NCI-H748 treated with DMSO at 0.1 percent for 48 hours (cell line): ENCODE measurements around the gene COQ9.
"Not testable (repeated sequence)": the region's sequence is repeated elsewhere in the genome, so short reads cannot be mapped to it uniquely, and the experiment has no call there.

ENCODE experiments used
- DNase-seq: peaks from one replicate; lab custom pipeline; 2025; lab: John Stamatoyannopoulos, UW

Gene COQ9

DNA sequence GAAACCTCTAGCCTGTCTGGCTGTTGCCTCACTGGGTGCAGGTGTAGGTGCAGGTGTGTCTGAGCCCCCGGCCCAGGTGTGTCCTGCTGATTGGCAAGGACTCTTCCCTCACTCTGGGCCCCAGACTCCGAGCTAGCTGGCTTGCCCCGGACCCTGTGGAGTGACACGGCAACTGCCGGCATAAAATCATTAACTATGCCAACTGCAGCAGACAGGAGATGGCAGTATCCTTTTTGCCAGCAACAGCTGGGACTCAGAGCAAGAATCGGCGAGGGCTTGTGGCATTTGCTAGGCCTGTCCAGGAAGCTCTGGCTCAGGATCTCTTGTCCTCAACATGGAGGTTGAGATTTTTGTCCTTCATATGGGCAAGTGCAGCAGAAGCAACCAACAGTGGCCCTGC lies 20.9 kb upstream of the COQ9 start:
- DNase-seq = no peak

DNA sequence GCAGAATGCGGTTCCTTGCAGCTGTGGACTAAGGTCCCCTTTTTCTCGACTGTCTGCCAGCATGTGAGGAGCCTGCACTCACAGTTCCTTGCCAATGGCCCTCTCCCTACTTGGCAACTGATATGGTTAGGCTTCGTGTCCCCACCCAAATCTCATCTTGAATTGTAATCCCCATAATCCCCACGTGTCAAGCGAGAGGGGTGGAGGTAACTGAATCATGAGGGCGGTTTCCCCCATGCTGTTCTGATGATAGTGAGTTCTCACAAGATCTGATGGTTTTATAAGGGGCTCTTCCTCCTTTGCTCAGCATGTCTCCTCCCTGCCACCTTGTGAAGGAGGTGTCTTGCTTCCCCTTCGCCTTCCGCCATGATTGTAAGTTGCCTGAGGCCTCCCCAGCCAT lies 20.0 kb upstream of the COQ9 start:
- no peak for DNase-seq

DNA sequence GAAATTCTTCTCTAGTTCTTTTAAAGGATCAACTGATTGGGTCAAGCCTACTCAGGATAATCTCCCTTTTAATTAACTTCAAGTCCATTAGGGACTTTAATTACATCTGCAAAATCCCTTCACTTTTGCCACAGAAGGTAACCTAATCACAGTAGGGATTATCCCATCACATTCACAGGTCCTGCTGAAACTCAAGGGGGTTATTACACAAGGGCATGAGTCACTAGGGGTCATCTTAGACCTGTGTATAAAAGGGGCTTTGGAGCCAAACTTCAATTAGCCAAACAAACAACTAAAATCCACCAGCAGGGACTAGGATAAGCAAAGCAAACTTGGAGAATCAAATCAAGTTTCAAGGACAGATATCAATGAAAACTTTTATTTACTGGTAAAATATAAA lies 19.5 kb upstream of the COQ9 start:
- DNase-seq = no peak

DNA sequence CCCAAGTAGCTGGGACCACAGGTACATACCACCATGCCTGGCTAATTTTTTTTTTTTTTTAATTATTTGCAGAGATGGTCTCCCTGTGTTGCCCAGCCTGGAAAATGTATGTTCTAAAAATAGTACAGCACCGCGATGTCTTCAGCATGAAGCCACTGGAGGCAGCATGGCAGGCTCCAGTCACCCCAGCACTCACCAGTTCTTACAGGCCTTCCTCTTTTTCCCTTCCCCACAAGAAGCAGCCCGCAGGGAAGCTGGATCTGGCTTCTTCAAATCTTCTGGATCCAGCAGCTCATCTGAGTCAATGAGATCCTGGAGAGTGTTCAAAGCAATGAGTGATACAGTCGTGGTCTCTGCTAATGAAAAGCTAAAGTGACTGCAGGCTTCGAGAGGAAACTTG lies 16.3 kb upstream of the COQ9 start:
- DNase-seq = no peak

DNA sequence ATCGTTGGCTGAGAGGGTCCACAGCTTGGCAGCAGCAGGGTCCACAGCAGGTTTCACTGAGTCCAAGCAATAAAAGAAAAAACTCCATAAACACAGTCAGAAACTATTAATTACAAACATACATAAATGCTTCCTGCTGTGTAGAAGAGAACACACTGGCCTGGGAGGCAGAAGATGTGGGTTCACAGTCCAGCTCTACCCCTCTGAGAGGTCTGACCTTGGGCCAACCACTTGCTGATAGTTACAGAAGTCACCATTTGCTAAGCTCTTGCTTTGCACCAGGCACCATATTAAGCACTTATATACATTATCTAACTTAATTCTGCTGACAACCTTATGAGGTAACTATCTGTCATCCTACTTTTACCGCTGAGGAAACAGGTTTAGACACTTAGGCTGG lies 14.8 kb upstream of the COQ9 start:
- DNase-seq = no peak

DNA sequence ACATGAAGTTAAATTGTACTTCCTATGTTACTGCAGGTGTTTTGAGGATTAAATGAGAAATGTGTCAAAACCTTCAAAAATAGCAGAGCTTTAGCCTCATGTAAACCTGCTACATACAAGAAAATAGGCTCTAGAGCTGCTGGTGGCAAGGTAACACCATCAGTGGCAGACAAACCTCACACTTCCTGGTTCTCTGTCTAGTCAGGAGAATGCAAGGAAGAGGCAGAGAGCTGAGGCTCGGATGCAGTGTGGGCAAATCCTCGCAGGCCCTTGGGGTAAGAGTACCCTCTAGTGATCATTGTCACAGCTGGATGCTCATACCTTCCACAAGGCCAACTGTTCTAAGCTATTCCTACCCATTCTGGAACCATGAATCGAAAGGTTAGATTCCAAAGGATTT lies 14.3 kb upstream of the COQ9 start:
- DNase-seq = no peak

DNA sequence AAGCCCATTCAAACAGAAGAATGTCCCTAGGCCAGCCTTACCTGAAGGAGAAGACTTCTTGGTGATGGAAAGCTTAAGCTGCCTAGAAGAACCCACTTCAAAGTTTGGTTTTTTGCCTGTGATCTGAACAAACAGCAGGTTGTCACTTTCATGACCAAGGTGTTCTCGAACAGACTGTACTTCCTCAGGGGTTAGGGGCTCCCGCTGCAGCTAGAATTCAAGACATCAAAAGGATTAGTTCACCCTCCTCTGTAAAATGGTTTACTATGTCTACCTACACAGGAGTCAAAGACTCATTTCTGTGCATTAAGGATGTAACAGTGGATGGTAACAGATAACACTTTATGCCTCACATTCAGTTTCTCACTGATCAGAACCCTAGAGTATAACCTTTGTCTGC lies 13.3 kb upstream of the COQ9 start:
- DNase-seq = no peak

DNA sequence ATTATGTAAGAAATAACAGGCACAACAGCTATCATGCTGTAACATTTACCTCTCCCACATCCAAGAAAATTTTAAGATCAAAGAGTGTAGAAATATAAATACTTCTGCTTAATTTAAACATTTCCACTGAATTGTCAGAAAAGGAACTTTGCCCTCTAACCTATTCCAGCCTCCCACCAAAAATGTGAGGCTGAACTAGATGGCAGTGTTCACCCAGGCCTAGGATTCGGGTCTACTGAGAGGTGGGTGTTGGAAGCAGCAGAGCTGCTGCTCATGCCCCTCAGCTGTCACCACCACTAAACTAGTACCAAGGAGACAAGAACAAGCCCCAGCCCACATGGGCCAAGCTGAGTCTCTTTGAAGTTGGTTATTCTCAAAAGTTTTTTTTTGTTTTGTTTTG lies 11.4 kb upstream of the COQ9 start:
- DNase-seq = no peak

DNA sequence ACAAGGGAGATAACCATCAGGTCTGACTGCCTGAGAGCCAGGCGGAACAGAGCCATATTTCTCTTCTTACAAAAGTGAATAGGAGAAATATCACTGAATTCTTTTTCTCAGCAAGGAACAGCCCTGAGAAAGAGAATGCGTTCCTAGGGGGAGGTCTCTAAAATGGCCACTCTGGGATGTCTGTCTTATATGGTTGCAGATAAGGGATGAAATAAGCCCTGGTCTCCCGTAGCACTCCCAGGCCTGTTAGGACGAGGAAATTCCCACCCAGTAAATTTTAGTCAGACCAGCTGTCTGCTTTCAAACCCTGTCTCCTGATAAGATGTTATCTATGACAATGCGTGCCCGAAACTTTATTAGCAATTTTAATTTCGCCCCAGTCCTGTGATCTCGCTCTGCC lies 7.3 kb upstream of the COQ9 start:
- DNase-seq = not testable (repeated sequence)

DNA sequence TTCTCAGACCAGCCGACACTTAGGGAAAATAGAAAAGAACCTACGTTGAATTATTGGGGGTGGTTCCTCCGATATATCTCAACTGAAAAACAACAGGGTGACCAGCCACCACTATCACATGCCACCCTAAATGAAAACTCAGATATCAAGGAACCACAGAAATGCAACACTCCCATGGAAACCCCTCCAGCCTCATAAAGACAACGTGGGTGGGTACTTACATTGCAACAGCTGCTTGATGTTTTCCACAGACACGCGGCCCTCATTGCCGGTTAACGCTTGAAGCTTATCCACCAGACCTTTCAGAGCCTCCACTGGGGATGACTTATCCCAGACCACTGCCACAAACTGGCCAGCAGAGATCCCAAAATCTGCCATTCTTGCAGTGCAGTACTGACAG lies 6.7 kb upstream of the COQ9 start:
- not testable (repeated sequence) for DNase-seq

DNA sequence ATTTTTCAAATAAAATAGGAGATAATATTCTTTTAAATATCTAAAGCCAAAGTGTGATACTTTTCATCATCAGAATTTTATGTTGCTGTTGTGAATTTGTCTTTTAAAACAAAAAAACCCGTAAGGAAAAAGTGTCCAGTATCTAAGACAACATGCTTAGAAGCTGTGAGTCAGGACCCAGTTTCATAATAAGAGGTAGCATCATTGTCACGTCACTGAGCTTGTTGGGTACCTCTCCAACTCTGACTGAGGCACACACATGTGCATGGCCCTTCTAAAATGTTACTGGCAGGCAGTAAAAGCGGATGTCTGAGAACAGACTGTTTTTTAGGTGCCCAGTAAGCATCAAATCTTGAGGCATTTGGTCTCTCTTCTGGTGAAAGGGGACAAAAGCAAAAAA lies 2.6 kb upstream of the COQ9 start:
- no peak for DNase-seq

DNA sequence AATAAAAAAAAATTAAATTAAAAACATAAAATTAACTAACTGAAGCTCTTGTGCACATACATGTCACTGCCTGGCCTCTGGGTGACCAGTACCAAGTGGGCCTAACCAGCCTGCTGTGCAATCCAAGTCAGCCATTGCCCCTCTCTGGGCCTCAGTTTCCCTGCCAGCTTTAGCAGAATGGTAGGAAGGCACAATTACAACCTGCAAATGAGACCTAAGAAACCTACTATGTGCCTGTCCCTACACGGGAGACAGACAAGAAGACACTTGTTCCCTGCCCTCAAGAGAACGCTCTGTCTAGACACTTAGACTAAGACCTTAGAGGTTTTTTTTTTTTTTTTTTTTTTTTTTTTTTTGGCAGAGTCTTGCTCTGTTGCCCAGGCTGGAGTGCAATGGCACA lies 1.8 kb upstream of the COQ9 start:
- no peak for DNase-seq

DNA sequence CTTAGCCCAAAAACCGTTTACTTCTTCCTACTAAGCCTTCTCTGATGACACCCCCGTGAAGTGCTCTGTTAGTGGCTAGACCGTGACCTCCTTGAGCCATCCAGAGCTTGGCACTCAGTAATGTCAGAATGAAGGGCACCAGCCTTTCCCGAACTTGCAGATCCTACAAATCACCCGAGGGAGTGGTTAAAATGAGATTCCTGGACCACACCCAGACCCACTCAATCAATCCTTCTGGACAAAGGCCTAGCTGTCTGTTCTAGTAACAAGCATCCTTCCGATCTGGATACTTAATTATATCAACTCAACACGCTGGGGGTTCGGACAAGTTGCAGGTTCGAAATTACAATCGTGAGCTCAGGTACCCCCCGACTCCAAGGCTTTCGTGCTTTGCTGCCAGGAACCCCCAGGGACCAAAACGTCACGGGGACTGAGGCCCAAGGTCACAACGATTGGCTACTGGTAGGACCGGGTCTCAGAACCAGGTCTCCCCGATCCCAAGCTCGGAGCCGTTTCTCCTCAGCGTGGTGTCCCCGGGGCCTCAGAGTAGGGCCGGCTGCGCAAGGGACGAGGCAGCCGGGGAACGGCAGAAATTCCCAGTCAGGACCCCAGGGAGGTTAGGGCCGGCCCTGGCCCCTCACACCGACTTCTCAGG lies 621 bp upstream of the COQ9 start:
- DNase-seq = peak; percentile 1

DNA sequence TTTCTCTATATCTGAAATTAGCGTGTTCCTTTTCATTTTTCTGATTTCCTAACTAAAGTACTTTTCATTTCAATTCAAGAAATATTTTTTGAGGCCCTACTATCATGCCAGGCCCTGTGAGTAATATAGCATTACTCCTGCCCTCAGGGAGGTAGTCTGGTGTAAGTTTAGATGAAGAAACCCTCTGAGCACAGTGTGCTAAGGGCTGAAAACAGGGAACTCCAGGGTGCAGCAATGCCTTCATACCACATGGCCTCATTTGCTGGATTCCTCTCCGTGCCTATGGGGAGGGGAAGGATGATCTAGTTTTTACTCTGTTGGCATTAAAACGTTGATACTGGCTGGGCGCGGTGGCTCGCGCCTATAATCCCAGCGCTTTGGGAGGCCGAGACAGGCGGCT lies 4.7 kb downstream of the COQ9 start:
- DNase-seq = no peak

DNA sequence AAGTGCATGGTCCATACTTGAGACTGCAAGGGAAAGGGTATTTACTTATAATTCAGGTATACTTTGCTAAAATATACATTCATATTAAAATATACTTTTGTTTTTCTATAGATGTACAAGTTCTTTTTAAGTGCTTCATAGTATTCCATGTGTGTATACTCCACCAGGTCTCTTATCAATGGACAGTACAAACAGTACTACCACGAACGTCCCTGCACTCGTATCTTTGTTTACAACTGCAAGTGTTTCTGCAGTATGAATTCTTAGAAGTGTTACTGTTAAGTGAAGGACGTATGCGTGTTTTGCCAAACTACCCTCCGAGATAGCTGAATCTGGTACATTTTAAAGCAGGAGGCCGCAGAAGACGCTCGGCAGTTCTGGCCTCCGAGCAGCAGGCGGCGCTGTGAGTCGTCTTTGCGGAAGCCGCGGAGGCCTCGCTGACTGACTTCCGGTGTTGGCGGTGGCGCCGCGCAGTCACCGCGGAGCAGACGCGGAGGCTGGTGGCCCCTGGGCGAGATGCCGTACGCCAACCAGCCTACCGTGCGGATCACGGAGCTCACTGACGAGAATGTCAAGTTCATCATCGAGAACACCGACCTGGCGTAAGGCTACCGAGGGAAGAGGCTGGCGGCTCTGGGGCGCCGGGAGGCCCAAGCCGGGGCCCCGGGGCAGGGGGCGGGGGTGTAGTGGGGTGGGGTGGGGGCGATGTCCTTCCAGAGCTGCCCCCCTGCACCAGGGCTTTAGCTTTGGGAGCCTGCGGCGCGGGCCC lies 15.1 kb downstream of the COQ9 start, which contains the start of gene POLR2C:
TSS of gene POLR2C (plus strand) at position 471 of the 769 bp plus-strand sequence. CDS start at position 517, 46 bp downstream.
- DNase-seq = peak; percentile 50

DNA sequence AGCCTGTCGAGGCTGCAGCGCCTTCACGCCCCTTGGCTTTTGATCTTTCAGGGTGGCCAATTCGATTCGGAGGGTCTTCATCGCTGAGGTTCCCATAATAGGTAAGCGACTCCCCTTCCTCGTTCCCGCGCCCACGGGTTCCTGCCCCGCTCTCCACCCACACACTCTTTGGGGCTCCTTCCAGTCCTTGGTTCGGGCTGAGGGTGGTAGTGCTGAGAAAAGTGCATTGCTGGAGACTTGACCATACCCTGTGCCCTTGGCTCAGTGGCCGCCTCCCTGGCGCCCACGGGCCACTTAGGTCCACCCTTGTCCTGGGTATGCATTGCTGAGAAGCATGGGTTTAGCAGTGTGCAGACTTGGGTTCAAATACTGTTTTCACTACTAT lies 15.7 kb downstream of the COQ9 start:
- no peak for DNase-seq

DNA sequence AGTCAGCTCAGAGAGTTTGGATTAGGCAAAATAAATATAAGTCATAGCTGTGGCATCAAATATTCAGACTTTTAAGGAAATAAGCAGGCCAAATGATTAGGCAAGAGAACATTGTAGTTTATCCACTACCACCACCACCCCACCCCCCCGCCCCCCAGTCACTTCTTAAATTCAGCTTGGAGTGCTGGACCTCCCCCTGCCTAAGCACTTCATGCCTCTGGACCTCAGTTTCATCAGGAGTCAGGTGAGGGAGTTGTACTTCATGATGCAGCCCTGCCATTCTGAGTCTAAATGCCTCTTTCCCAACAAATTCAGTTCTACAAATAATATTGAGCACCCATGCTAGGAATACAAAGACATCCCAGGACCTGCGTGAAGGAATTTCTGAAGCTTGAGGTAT lies 17.2 kb downstream of the COQ9 start:
- DNase-seq = no peak

DNA sequence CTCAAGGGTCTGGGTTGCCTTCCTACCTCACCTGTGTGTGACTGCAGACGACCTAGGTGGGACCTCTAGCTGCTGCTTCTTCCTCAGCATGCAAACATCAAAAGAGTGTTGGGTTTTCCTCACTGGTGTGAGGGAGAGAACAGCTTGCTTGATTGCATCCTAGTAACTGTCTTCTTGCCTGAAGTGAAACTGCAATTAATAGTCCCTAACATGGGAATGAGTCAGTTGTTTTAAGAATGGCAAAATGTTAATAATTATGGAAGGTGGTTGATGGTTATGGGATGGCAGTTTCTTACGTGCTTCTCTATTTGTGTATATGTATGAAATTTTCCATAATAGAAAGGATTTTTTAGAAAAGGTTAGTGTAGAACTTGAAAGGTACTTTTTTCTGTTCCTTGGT lies 21.1 kb downstream of the COQ9 start:
- DNase-seq = no peak

DNA sequence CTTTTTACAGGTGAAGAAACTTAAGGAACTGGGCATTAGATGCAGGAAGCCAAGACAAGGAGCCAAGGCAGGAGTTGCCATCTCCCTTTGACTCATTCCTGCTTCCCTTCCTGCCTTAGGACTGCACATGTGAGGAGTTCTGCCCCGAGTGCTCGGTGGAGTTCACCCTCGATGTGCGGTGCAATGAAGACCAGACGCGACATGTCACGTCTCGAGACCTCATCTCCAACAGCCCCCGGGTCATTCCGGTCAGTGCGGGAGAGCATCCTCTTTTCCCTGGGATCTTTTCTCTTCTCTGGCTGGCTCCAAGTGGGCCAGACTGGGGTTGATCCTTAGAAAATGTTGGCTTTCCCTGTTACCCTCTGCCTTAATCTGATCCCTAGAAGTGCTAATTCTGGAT lies 21.8 kb downstream of the COQ9 start:
- DNase-seq = no peak

DNA sequence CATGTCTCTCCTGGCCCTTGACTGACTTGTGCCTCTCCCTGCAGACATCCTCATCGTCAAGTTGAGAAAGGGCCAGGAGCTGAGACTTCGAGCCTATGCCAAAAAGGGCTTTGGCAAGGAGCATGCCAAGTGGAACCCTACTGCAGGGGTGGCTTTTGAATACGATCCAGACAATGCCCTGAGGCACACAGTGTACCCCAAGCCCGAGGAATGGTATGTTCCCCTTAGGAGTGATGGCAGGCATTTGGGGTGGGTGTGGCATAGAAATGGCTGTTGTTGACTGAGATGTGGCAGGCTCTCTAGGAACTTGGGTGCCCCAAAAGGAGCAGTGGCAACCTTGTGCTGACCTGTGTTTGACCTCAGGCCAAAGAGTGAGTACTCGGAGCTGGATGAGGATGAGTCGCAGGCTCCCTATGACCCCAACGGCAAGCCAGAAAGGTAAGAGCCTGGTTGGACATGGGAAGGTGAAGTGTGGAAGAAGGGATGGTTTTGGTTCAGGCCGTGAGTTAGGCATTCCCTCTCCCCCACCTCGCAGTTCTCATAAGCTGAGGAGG lies 22.7 kb downstream of the COQ9 start:
- no peak for DNase-seq

DNA sequence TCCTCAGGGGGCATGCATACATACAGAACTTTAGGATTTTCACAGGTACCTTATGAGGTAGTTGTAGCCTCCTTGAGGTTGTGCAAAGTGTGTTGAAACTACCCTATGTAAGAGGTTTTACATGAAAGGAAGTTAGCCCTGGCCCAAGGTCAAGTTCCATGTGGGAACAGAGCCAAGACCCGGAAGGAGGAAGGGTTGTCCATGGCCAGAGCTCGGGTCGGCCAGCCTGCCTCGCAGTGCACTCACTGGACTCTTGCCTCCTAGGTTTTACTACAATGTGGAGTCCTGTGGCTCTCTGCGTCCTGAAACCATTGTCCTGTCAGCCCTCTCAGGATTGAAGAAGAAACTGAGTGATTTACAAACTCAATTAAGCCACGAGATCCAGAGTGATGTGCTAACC lies 23.4 kb downstream of the COQ9 start:
- DNase-seq = no peak

DNA sequence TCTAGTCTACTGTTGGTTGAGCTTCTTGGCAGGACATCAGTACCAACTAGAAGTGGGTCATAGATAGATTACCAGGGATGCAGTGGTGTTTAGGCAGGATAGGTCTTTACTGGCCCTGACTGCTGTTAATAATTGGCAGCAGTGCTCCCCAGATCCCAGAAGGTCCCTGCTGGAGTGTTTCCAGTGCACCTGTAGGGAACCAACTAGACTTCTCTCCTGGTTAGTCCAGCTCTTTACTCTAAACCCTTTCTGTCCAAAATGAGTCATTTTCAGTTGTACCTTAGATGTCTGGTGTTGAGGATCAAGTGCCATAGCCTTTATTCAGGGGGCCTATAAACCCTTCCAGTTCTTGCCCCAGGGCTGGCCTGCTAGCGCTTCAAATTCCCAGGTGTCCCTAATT lies 23.9 kb downstream of the COQ9 start:
- DNase-seq = no peak

DNA sequence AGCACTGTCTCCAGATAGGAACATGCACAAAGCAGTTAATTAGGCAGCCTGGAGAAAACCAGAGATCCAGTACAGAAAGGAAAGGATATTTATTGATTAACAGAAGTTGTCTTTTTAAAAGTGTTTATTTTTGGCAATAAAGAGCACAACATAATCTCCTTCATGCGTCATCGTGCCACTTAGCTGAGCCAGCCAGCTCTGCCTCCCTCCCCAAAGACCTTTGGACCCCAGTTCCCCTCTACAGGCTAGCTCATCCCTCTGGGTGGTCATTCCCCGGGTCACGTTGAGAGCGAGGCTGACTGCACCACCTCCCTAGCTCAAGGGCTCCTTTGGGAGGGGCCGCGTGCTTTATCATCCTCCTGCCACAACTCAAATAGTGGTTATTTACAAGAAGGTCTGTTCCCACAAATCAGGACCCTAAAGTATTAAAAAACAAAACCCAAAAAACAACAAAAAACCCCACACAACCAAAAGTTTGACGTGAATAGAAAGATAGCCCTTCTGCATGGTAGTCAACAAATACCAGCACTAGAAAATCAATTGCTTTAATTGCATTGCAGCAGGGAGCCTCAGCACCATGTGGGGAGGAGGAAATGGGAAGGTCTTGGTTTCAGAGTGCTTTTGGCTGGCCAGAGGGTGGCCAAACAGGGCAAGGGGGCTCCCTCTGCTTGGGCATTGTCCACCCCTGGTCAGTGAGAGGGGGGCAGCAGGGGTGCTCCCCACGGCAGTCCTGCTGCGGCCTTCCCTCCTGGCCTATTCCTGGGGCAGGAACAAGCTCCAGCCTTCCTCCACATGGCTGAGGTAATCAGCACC lies 24.8 kb downstream of the COQ9 start:
- no peak for DNase-seq
